GM12878 (cell line): ENCODE data around the gene EIF4H. TPM values are rescaled to one million over a fixed set of nuclear protein-coding genes. Genes with fewer than 3 reads are reported as not detected.

Source experiments
- ATAC-seq: fragments of 200-7000 bp; cut with Tn5 transposase; 3 replicates; pipeline ENCODE4 v1.9.1; 2020; ENCODE audit warnings: mild to moderate bottlenecking, moderate library complexity
- BruUV-seq: library from RNA; stranded (reverse); fragments of 400-500 nt; replicated peaks from 2 replicates; lab custom pipeline; 2021; lab: Mats Ljungman, UMichigan
- CTCF ChIA-PET: fragments of 300-600 bp; sonication (Branson Sonifier 250); formaldehyde crosslinking; extraction: SDS; loops from one replicate; lab custom pipeline; 2021; ENCODE audit warnings: inconsistent platforms; lab: Yijun Ruan, JAX
- POLR2A ChIA-PET: fragments of 350-600 bp; formaldehyde crosslinking; extraction: SDS; loops from one replicate; lab custom pipeline; 2021; ENCODE audit warnings: inconsistent platforms; lab: Charles Lee
- RAD21 ChIA-PET: fragments of 300-600 bp; sonication (Branson Sonifier 250); formaldehyde crosslinking; loops from one replicate; lab custom pipeline; 2023; ENCODE audit warnings: antibody characterized with exemption; ENCODE audit not compliant: unreplicated experiment; lab: Charles Lee
- SMC1A ChIA-PET: fragments of 300-600 bp; sonication (Branson Sonifier 250); formaldehyde crosslinking; loops from one replicate; lab custom pipeline; 2023; ENCODE audit not compliant: unreplicated experiment, uncharacterized antibody; lab: Charles Lee
- DNase-seq: peaks from one replicate; pipeline ENCODE4 v3.0.0-alpha.2; 2011; ENCODE audit warnings: low read depth, low spot score
- FAIRE-seq: peaks from 3 replicates; lab custom pipeline; 2011; peaks lifted over from hg19 to GRCh38; lab: Jason Lieb, UNC
- H2AFZ ChIP-seq: 2 replicates; pipeline ENCODE4 v1.6.0; 2011; ENCODE audit warnings: low read depth, low read length, control low read depth; ENCODE audit not compliant: control insufficient read depth
- H3K27ac ChIP-seq: 2 replicates; pipeline ENCODE4 v1.5.1; 2011; ENCODE audit warnings: control low read depth; ENCODE audit not compliant: control insufficient read depth, insufficient read depth
- H3K27me3 ChIP-seq, 2 experiments: replicated peaks in 1 of 2; 2 replicates each; pipeline versions ENCODE4 v1.6.0 to v1.6.1; 2011; ENCODE audit warnings: low read length in 1 of 2; ENCODE audit not compliant: control insufficient read depth in 2 of 2, insufficient read depth in 2 of 2
- H3K36me3 ChIP-seq, 2 experiments: 2 replicates each; pipeline ENCODE4 v1.5.1; 2011; ENCODE audit warnings: low read length in 1 of 2; ENCODE audit not compliant: control insufficient read depth in 2 of 2, insufficient read depth in 2 of 2
- H3K4me1 ChIP-seq: 2 replicates; pipeline ENCODE4 v1.6.1; 2011; ENCODE audit warnings: mild to moderate bottlenecking, low read length, moderate library complexity, mixed read lengths; ENCODE audit not compliant: control insufficient read depth, insufficient read depth
- H3K4me2 ChIP-seq: 2 replicates; pipeline ENCODE4 v1.6.0; 2011; ENCODE audit warnings: control low read depth; ENCODE audit not compliant: control insufficient read depth, insufficient read depth
- H3K4me3 ChIP-seq: fragments of 200-600 bp; sonication (generic); 2 replicates; pipeline ENCODE4 v1.5.1; 2016
- H3K79me2 ChIP-seq: 2 replicates; pipeline ENCODE4 v1.6.0; 2011; ENCODE audit warnings: low read length; ENCODE audit not compliant: control insufficient read depth, insufficient read depth
- H3K9ac ChIP-seq: 2 replicates; pipeline ENCODE4 v1.8.0; 2011; ENCODE audit warnings: low read length, control low read depth, mixed read lengths; ENCODE audit not compliant: control insufficient read depth, insufficient read depth
- H3K9me3 ChIP-seq: replicated peaks from 3 replicates; pipeline ENCODE4 v1.5.1; 2011; ENCODE audit warnings: mild to moderate bottlenecking, low read length; ENCODE audit not compliant: control insufficient read depth, insufficient read depth
- H4K20me1 ChIP-seq: 2 replicates; pipeline ENCODE4 v1.6.0; 2011; ENCODE audit not compliant: control insufficient read depth, insufficient read depth
- CHD4 ChIP-seq: fragments of 200-600 bp; sonication (generic); IDR thresholded peaks from 2 replicates; pipeline ENCODE4 v1.6.1; 2016; ENCODE audit warnings: mild to moderate bottlenecking
- CREB1 ChIP-seq: IDR thresholded peaks from 2 replicates; pipeline ENCODE4 v1.6.1; 2012; ENCODE audit warnings: low read depth, mild to moderate bottlenecking, inconsistent platforms
- EP300 ChIP-seq, 2 experiments: fragments of 150-350 bp in 1 of 2; IDR thresholded peaks; 2 replicates each; pipeline ENCODE4 v1.6.1; 2011 to 2012; ENCODE audit warnings: low read depth in 2 of 2, low read length in 2 of 2, borderline replicate concordance in 1 of 2, improper control_type of control experiment in 1 of 2, inconsistent platforms in 1 of 2; ENCODE audit not compliant: control insufficient read depth in 1 of 2
- HDGF ChIP-seq: fragments of 450-650 bp; IDR thresholded peaks from 2 replicates; pipeline ENCODE4 v1.6.1; 2016; ENCODE audit warnings: antibody characterized with exemption
- IKZF1 ChIP-seq: fragments of 450-650 bp; conservative IDR thresholded peaks from 2 replicates; pipeline ENCODE4 v1.6.1; 2017; ENCODE audit warnings: antibody characterized with exemption, mild to moderate bottlenecking
- IKZF2 ChIP-seq, 2 experiments: fragments of 450-650 bp; IDR thresholded peaks; 2 replicates each; pipeline ENCODE4 v1.6.1; 2017; ENCODE audit warnings: mild to moderate bottlenecking in 2 of 2, moderate library complexity in 2 of 2
- JUND ChIP-seq: IDR thresholded peaks from 2 replicates; pipeline ENCODE4 v1.6.1; 2012; ENCODE audit warnings: low read depth, mild to moderate bottlenecking, low read length, improper control_type of control experiment, moderate library complexity
- POU2F2 ChIP-seq: IDR thresholded peaks from 3 replicates; pipeline ENCODE4 v1.6.1; 2011; ENCODE audit warnings: low read depth, mild to moderate bottlenecking, low read length, borderline replicate concordance
- RUNX3 ChIP-seq: IDR thresholded peaks from 2 replicates; pipeline ENCODE4 v1.6.1; 2012; ENCODE audit warnings: low read length, inconsistent platforms
- SMAD5 ChIP-seq: IDR thresholded peaks from 2 replicates; pipeline ENCODE4 v1.6.1; 2016; ENCODE audit warnings: antibody characterized with exemption, low read depth
- SP1 ChIP-seq: IDR thresholded peaks from one replicate; pipeline ENCODE4 v1.6.1; 2011; ENCODE audit warnings: low read depth, low read length
- TCF3 ChIP-seq: IDR thresholded peaks from 2 replicates; pipeline ENCODE4 v1.6.1; 2012; ENCODE audit warnings: low read depth, mild to moderate bottlenecking, low read length, borderline replicate concordance; ENCODE audit not compliant: insufficient read depth
- ZNF207 ChIP-seq: fragments of 450-650 bp; IDR thresholded peaks from 2 replicates; pipeline ENCODE4 v1.6.1; 2014; ENCODE audit warnings: antibody characterized with exemption, mild to moderate bottlenecking, borderline replicate concordance
- ZNF217 ChIP-seq: fragments of 450-650 bp; IDR thresholded peaks from 2 replicates; pipeline ENCODE4 v1.6.1; 2017; ENCODE audit warnings: antibody characterized with exemption, mild to moderate bottlenecking
- ZNF24 ChIP-seq: fragments of 450-650 bp; IDR thresholded peaks from 2 replicates; pipeline ENCODE4 v1.6.1; 2017; ENCODE audit warnings: antibody characterized with exemption, mild to moderate bottlenecking
- WGBS: methylation state at CpG from one replicate; pipeline ENCODE4 v1.1.6; 2016; ENCODE audit warnings: low lambda C conversion rate; ENCODE audit not compliant: insufficient replicate concordance, insufficient coverage; ENCODE audit errors: missing lambda C conversion rate; 5-methylcytosine and 5-hydroxymethylcytosine counted together
- in situ Hi-C: fragments of 300-500 bp; cut with MboI; formaldehyde crosslinking; loops from 9 replicates; pipeline ENCODE4 v1.14.3; 2018; ENCODE audit warnings: mixed read lengths
- intact Hi-C: fragments of 100-400 bp; cut with micrococcal nuclease; formaldehyde crosslinking; loops from one replicate; pipeline ENCODE4 v1.14.2; 2022; ENCODE audit not compliant: unreplicated experiment
- polyA plus RNA-seq, 11 experiments: library from polyadenylated mRNA; depleted of rRNA in 4 of 11; unstranded in 6 of 11; stranded (reverse) in 5 of 11; fragments of >200 nt; fragmentation: Nextera tagmentation in 4 of 11; fragmentation: Illumina TruSeq in 1 of 11; extraction: Ambion mirVana in 4 of 11; extraction: Trizol in 1 of 11; gene quantifications; 1 replicate in 1 of 11; 2 replicates in 10 of 11; pipeline versions ENCODE4 v1.2.1 to v1.2.3, GENCODE V29; 2011 to 2016; ENCODE audit warnings: inconsistent platforms in 2 of 11, missing spikeins in 2 of 11, low read depth in 1 of 11
- total RNA-seq, 4 experiments: library from RNA; depleted of rRNA in 3 of 4; stranded (reverse); fragments of >200 nt in 3 of 4; fragmentation: Illumina TruSeq in 1 of 4; extraction: Trizol in 1 of 4; gene quantifications; 2 replicates each; pipeline versions ENCODE4 v1.2.1 to v1.2.3, GENCODE V29; 2013 to 2021
- TF ChIP-seq, protein P1 (sequence below): fragments of 450-650 bp; IDR thresholded peaks from 2 replicates; pipeline ENCODE4 v1.6.1; 2017; ENCODE audit warnings: mild to moderate bottlenecking
- TF ChIP-seq, protein P2 (sequence below): fragments of 450-650 bp; conservative IDR thresholded peaks from 2 replicates; pipeline ENCODE4 v1.6.1; 2017; ENCODE audit warnings: mild to moderate bottlenecking, moderate library complexity
- TF ChIP-seq, protein P3 (sequence below): IDR thresholded peaks from 2 replicates; pipeline ENCODE4 v1.6.1; 2011; ENCODE audit warnings: borderline replicate concordance, low read depth, mild to moderate bottlenecking, moderate library complexity, low read length; ENCODE audit not compliant: insufficient read depth, poor library complexity, severe bottlenecking

The EIF4H gene
- total and polyA plus RNA-seq, 10 of the 15 experiments (the other 5 are each of a cell fraction or from before 2014, with no cell fraction given) = 9.9 to 443 (median 258) TPM

DNA sequence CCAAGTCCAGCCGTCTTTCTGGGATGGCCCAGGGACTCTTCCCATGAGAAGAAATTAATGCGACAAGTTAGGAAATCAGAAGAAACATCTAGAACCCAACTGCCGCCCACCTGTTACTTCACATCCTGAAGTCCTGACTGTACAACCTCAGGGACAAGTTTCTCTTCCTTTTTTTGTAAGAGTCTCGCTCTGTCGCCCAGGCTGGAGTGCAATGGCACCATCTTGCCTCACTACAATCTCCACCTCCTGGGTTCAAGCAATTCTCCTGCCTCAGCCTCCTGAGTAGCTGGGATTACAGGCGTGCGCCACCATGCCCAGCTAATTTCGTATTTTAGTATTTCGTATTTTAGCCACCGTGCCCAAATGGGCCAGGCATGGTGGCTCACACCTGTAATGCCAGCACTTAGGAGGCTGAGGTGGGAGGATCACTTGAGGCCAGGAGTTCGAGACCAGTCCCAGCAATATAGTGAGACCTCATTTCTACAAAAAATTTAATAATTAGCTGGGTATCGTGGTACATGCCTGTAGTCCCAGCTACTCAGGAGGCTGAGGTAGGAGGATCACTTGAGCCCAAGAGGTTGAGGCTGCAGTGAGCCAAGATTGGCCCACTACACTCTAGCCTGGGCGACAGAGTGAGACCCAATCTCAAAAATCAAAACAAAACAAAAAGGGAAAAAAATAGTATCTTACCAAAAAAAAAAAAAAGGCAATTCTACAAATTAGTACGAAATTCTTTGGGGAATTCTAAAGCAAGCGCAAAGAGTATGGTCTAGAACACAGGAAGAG, 56.5 kb downstream of the EIF4H start:
- H3K36me3 ChIP-seq = peaks cover 9 to 39% of the 10 kb centered on the region in 2 experiments
- no peak overlapping the region for H3K4me3 ChIP-seq
- WGBS = 33% methylated on average over 15 of the region's 15 CpGs
- no TSS peak for BruUV-seq
- no peak overlapping the region for H2AFZ ChIP-seq
- FAIRE-seq (no peak), DNase-seq (no peak), ATAC-seq (peak; percentile 76)
- POLR2A ChIA-PET = interaction anchor here (0.6 to 3.6 kb wide), 13 partner anchors 10 to 75 kb away, joined by 3 to 37 read pairs (median 3); partner anchors contain the start of genes CLIP2, LAT2 and RFC2
- no peak overlapping the region; the same call in 1 of the 2 replicates for H3K9ac ChIP-seq
- intact Hi-C loops = no loop called here
- no peaks in the 10 kb centered on the region; the same call in 1 of the 2 replicates for H3K79me2 ChIP-seq
- H3K9me3 ChIP-seq = no peaks in the 10 kb centered on the region; the same call in 2 of the 3 replicates
- no peaks in the 10 kb centered on the region for H3K27me3 ChIP-seq
- CTCF ChIA-PET = interaction anchor here (0.7 to 3.6 kb wide), 8 partner anchors 13 to 171 kb away, joined by 3 to 34 read pairs (median 6); partner anchors contain the start of gene LAT2
- H3K27ac ChIP-seq = peak overlapping the region; percentile 77
- H3K4me1 ChIP-seq = peaks cover 42% of the 10 kb centered on the region
- H3K4me2 ChIP-seq = no peak overlapping the region
- SMC1A ChIA-PET = interaction anchor here (0.5 to 3.3 kb wide), 13 partner anchors 10 to 62 kb away, joined by 3 to 30 read pairs (median 4); partner anchors contain the start of gene LAT2
- no peaks in the 10 kb centered on the region for H4K20me1 ChIP-seq
- RAD21 ChIA-PET = interaction anchor here (0.8 to 6.1 kb wide), 13 partner anchors 11 to 170 kb away, joined by 3 to 36 read pairs (median 4); partner anchors contain the start of gene LAT2
- in situ Hi-C loops = no loop called here
- TF ChIP-seq RUNX3 (peak; percentile 74), EP300 (IDR thresholded peaks at IDR 0.05; ENCODE audit: borderline replicate concordance in 1 of 2, control insufficient read depth in 1 of 2, low read depth in 2 of 2, low read length in 2 of 2) (0 out of 4 replicates have a peak, but pooled peaks of 1 of the 2 experiments have one; percentile 9), ZNF217 (peak; percentile 86), CREB1 (0 out of 2 replicates have a peak, but pooled peaks have one; percentile 6), POU2F2 (peak; percentile 25; the same call in 1 of the 3 replicates), IKZF2 (IDR thresholded peaks at IDR 0.05) (peak; percentile 90), JUND (no peak), SMAD5 (no peak), CHD4 (peak; percentile 58; the same call in 1 of the 2 replicates), TCF3 (peak; percentile 50; the same call in 1 of the 2 replicates), HDGF (no peak), ZNF24 (no peak), ZNF207 (no peak), IKZF1 (peak; percentile 89), SP1 (peak; percentile 9)
- TF ChIP-seq, protein P1, sequence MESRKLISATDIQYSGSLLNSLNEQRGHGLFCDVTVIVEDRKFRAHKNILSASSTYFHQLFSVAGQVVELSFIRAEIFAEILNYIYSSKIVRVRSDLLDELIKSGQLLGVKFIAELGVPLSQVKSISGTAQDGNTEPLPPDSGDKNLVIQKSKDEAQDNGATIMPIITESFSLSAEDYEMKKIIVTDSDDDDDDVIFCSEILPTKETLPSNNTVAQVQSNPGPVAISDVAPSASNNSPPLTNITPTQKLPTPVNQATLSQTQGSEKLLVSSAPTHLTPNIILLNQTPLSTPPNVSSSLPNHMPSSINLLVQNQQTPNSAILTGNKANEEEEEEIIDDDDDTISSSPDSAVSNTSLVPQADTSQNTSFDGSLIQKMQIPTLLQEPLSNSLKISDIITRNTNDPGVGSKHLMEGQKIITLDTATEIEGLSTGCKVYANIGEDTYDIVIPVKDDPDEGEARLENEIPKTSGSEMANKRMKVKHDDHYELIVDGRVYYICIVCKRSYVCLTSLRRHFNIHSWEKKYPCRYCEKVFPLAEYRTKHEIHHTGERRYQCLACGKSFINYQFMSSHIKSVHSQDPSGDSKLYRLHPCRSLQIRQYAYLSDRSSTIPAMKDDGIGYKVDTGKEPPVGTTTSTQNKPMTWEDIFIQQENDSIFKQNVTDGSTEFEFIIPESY = no peak
- TF ChIP-seq, protein P2, sequence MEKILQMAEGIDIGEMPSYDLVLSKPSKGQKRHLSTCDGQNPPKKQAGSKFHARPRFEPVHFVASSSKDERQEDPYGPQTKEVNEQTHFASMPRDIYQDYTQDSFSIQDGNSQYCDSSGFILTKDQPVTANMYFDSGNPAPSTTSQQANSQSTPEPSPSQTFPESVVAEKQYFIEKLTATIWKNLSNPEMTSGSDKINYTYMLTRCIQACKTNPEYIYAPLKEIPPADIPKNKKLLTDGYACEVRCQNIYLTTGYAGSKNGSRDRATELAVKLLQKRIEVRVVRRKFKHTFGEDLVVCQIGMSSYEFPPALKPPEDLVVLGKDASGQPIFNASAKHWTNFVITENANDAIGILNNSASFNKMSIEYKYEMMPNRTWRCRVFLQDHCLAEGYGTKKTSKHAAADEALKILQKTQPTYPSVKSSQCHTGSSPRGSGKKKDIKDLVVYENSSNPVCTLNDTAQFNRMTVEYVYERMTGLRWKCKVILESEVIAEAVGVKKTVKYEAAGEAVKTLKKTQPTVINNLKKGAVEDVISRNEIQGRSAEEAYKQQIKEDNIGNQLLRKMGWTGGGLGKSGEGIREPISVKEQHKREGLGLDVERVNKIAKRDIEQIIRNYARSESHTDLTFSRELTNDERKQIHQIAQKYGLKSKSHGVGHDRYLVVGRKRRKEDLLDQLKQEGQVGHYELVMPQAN = peak; percentile 56; the same call in 1 of the 2 replicates
- TF ChIP-seq, protein P3, sequence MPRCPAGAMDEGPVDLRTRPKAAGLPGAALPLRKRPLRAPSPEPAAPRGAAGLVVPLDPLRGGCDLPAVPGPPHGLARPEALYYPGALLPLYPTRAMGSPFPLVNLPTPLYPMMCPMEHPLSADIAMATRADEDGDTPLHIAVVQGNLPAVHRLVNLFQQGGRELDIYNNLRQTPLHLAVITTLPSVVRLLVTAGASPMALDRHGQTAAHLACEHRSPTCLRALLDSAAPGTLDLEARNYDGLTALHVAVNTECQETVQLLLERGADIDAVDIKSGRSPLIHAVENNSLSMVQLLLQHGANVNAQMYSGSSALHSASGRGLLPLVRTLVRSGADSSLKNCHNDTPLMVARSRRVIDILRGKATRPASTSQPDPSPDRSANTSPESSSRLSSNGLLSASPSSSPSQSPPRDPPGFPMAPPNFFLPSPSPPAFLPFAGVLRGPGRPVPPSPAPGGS = peak; percentile 56
